Ovary (tissue), 3 donors: ENCODE measurements around the gene ZCRB1.

Source experiments
- EP300 ChIP-seq: sonication (generic); formaldehyde crosslinking; IDR thresholded peaks from one replicate; pipeline ENCODE4 v1.6.1; 2017; ENCODE audit warnings: antibody characterized with exemption
- POLR2A ChIP-seq: fragments of 450-650 bp; IDR thresholded peaks from one replicate; pipeline ENCODE4 v1.6.1; 2017; ENCODE audit warnings: antibody characterized with exemption, mild to moderate bottlenecking, moderate library complexity
- TF ChIP-seq, protein P1 (sequence below), 3 donors: fragments of 450-650 bp in 2 of 3; fragments of 200-600 bp in 1 of 3; IDR thresholded peaks; one replicate each; pipeline versions ENCODE4 v1.5.1 to v1.8.0; 2016 to 2022; ENCODE audit warnings: antibody characterized with exemption in 3 of 3, mild to moderate bottlenecking in 1 of 3
- donor health status: DM: no; HTN: no; CAD: no.

DNA sequence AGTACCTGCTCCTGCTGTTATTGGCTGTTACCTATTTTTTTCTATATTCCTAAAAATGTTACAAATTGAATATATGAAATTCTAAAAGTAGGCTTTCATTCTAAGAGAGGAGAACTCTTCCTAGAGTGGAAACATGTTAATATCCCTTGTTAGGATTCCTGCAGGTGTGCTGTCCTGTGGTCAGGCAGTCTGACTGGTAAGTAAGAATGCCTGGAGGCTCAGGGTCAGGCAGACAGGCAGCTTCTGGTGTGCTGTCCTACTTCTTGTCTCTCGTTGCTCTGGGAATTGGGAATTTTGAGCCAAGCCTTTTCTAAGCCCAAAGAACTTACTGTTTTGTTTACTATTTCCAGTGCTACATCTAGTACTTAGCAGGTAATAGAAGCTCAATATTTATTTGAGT, 10.4 kb upstream of the ZCRB1 start:
- TF ChIP-seq, protein P1, sequence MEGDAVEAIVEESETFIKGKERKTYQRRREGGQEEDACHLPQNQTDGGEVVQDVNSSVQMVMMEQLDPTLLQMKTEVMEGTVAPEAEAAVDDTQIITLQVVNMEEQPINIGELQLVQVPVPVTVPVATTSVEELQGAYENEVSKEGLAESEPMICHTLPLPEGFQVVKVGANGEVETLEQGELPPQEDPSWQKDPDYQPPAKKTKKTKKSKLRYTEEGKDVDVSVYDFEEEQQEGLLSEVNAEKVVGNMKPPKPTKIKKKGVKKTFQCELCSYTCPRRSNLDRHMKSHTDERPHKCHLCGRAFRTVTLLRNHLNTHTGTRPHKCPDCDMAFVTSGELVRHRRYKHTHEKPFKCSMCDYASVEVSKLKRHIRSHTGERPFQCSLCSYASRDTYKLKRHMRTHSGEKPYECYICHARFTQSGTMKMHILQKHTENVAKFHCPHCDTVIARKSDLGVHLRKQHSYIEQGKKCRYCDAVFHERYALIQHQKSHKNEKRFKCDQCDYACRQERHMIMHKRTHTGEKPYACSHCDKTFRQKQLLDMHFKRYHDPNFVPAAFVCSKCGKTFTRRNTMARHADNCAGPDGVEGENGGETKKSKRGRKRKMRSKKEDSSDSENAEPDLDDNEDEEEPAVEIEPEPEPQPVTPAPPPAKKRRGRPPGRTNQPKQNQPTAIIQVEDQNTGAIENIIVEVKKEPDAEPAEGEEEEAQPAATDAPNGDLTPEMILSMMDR (IDR thresholded peaks at IDR 0.05) = no peak
- TF ChIP-seq POLR2A = no peak
- TF ChIP-seq EP300 = no peak
